HUES64 (cell line): Measurements from ENCODE around the gene NME7.

ENCODE experiments used
- H3K27ac ChIP-seq: 2 replicates; pipeline ENCODE4 v1.7.0; 2013; ENCODE audit warnings: low read depth, low read length, inconsistent platforms
- H3K27me3 ChIP-seq: 2 replicates; pipeline ENCODE4 v1.6.1; 2013; ENCODE audit warnings: mild to moderate bottlenecking, low read length; ENCODE audit not compliant: insufficient read depth
- H3K36me3 ChIP-seq: 2 replicates; pipeline ENCODE4 v1.6.1; 2013; ENCODE audit warnings: mild to moderate bottlenecking, low read length; ENCODE audit not compliant: insufficient read depth
- H3K4me1 ChIP-seq: 2 replicates; pipeline ENCODE4 v1.6.1; 2013; ENCODE audit warnings: mild to moderate bottlenecking, low read length, moderate library complexity; ENCODE audit not compliant: insufficient read depth
- H3K4me3 ChIP-seq: 2 replicates; pipeline ENCODE4 v1.5.1; 2013; ENCODE audit warnings: mild to moderate bottlenecking, low read length, moderate library complexity
- H3K9ac ChIP-seq: 2 replicates; pipeline ENCODE4 v1.6.1; 2013; ENCODE audit warnings: mild to moderate bottlenecking, low read depth, low read length
- H3K9me3 ChIP-seq: 2 replicates; pipeline ENCODE4 v1.6.1; 2013; ENCODE audit warnings: low read depth, low read length; ENCODE audit not compliant: insufficient read depth
- WGBS: fragments of 150-250, 120-280 bp; methylation state at CpG from one replicate; pipeline ENCODE4 v1.1.7; 2013; ENCODE audit warnings: missing lambda C conversion rate; 5-methylcytosine and 5-hydroxymethylcytosine counted together

The NME7 gene

GRCh38 chr1:169260478-169261151, 107.0 kb downstream of the NME7 start:
- no peaks in the 10 kb centered on the region for H3K4me1 ChIP-seq
- no peak overlapping the region for H3K9ac ChIP-seq
- no peak overlapping the region for H3K27ac ChIP-seq
- H3K9me3 ChIP-seq = no peaks in the 10 kb centered on the region
- 100% methylated on average over 1 of the region's 2 CpGs for WGBS
- no peaks in the 10 kb centered on the region for H3K36me3 ChIP-seq
- H3K4me3 ChIP-seq = no peak overlapping the region
- no peaks in the 10 kb centered on the region for H3K27me3 ChIP-seq

- no peaks in the 10 kb centered on the region for H3K9me3 ChIP-seq
- H3K4me3 ChIP-seq = no peak overlapping the region
- no peaks in the 10 kb centered on the region for H3K27me3 ChIP-seq
- H3K4me1 ChIP-seq = no peaks in the 10 kb centered on the region
- 100% methylated on average over 1 of the region's 2 CpGs for WGBS
- no peaks in the 10 kb centered on the region for H3K36me3 ChIP-seq
- no peak overlapping the region for H3K27ac ChIP-seq
- H3K9ac ChIP-seq = no peak overlapping the region
Measured at GRCh38 chr1:169259816-169260215, 107.8 kb downstream of the NME7 start.

- H3K9ac ChIP-seq = no peak overlapping the region
- H3K36me3 ChIP-seq = no peaks in the 10 kb centered on the region
- H3K9me3 ChIP-seq = no peaks in the 10 kb centered on the region
- no peak overlapping the region for H3K27ac ChIP-seq
- H3K4me1 ChIP-seq = no peaks in the 10 kb centered on the region
- WGBS = 88% methylated on average over 2 of the region's 3 CpGs
- no peak overlapping the region for H3K4me3 ChIP-seq
- H3K27me3 ChIP-seq = no peaks in the 10 kb centered on the region
Measured at GRCh38 chr1:169250795-169251194, 116.8 kb downstream of the NME7 start.

DNA sequence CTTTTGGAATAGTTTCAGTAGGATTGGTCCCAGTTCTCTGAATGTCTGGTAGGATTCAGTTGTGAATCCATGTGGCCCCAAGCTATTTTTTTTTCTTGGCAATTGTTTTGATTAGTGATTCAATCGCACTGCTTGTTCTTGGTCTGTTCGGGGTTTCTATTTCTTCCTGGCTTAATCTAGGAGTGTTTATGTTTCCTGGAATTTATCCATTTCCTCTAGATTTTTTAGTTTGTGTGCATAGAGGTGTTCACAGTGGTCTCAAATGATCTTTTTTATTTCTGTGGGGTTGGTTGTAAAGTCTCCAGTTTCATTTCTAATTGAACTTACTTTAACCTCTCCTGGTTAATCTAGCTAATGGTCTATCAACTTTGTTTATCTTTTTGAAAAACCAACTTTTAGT, 117.6 kb downstream of the NME7 start:
- Histone ChIP-seq H3K36me3 (no peaks in the 10 kb centered on the region), H3K27ac (no peak overlapping the region), H3K9me3 (no peaks in the 10 kb centered on the region), H3K27me3 (no peaks in the 10 kb centered on the region), H3K4me3 (no peak overlapping the region), H3K4me1 (no peaks in the 10 kb centered on the region), H3K9ac (no peak overlapping the region)
- 100% methylated on average over 2 of the region's 2 CpGs for WGBS

GRCh38 chr1:169249611-169250010, 118.0 kb downstream of the NME7 start:
- WGBS = 100% methylated on average over 1 of the region's 1 CpG
- Histone ChIP-seq H3K36me3 (no peaks in the 10 kb centered on the region), H3K9me3 (no peaks in the 10 kb centered on the region), H3K27me3 (no peaks in the 10 kb centered on the region), H3K4me1 (no peaks in the 10 kb centered on the region), H3K9ac (no peak overlapping the region), H3K4me3 (no peak overlapping the region), H3K27ac (no peak overlapping the region)

DNA sequence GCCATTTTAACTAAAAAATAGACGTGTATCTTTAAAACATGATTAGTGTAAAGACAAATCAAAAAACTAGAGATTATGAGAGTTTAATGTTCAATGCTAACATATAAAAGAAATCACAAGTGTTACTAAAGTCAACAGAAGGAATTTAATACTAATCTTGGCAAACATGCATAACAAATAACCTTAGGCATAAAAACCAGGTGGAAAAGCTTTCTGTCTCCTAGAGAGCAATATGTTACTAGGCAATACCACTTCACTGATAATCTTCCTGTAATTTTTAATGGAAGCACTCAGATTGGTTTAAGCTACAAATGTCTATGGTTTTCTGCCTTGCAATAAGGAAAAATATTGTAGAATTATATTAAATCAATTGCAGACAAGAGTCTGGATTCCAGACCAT, 121.9 kb downstream of the NME7 start:
- Histone ChIP-seq H3K27me3 (no peaks in the 10 kb centered on the region), H3K27ac (no peak overlapping the region), H3K9me3 (no peaks in the 10 kb centered on the region), H3K4me1 (peaks cover 6% of the 10 kb centered on the region), H3K36me3 (no peaks in the 10 kb centered on the region), H3K4me3 (no peak overlapping the region), H3K9ac (no peak overlapping the region)
- no CpG with 5 or more reads among the region's 1 CpG for WGBS

DNA sequence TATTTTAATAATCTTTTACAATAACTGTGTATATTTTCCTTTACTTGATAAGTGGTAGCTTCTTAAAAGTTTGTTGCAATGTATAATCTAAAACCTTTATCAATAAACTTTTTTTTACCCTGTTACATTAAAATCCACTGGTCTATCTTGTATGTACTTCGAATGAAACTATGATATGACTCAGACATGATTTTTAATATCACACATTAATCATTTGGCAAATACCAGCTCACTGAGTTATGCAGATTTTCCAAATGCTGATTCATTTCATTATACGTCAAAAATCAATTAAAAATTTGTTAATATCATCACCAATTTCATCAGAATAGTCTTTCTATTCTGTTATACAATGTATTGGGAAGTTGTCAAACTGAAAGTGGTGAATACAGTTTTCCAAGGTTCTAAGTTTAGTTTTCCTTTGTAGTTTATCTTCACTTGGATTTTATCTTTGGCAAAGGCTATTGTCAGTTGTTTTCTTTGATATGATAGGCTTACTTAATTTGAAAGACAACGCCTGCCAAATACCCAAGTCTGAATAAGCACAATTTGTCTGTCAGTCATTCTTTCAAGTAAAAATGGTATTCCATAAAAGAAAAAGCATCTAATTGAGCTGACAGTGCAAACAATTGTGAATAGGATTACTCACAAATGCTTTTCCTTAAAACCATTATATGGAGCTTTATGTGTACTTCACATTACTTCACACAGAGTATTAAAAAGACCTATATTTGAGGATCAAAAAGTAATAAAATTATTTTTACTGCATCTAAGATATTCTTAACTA, 127.0 kb downstream of the NME7 start:
- Histone ChIP-seq H3K9me3 (no peaks in the 10 kb centered on the region), H3K27me3 (no peaks in the 10 kb centered on the region), H3K9ac (no peak overlapping the region), H3K27ac (no peak overlapping the region), H3K4me3 (no peak overlapping the region), H3K36me3 (no peaks in the 10 kb centered on the region), H3K4me1 (peaks cover 10% of the 10 kb centered on the region)
- WGBS = 92% methylated on average over 3 of the region's 3 CpGs

DNA sequence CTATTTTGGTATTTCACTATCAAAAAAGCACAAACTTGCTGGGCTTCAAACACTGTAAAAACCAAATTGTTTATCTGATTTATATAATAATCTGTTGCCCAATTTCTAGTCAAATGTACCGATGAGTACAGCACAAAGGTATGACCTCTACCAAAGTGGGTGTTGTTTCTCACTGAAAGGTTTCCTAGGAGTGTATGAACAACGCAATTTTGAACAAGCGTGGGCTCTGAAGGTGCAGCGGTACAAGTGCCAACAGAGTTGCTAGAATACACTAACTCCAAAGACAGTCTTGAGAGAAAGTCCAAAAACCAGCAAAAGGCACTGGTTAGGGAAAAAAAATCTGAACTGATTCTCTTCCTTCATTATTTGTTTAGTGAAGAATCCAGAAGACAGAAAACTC, 130.7 kb downstream of the NME7 start:
- Histone ChIP-seq H3K4me1 (peaks cover 10% of the 10 kb centered on the region), H3K36me3 (no peaks in the 10 kb centered on the region), H3K27me3 (no peaks in the 10 kb centered on the region), H3K9me3 (no peaks in the 10 kb centered on the region), H3K4me3 (no peak overlapping the region), H3K9ac (no peak overlapping the region), H3K27ac (no peak overlapping the region)
- WGBS = 97% methylated on average over 4 of the region's 4 CpGs

GRCh38 chr1:169236143-169236542, 131.5 kb downstream of the NME7 start:
- Histone ChIP-seq H3K27ac (no peak overlapping the region), H3K9ac (no peak overlapping the region), H3K4me3 (no peak overlapping the region), H3K27me3 (no peaks in the 10 kb centered on the region), H3K4me1 (peaks cover 8% of the 10 kb centered on the region), H3K36me3 (no peaks in the 10 kb centered on the region), H3K9me3 (no peaks in the 10 kb centered on the region)
- 97% methylated on average over 1 of the region's 1 CpG for WGBS

DNA sequence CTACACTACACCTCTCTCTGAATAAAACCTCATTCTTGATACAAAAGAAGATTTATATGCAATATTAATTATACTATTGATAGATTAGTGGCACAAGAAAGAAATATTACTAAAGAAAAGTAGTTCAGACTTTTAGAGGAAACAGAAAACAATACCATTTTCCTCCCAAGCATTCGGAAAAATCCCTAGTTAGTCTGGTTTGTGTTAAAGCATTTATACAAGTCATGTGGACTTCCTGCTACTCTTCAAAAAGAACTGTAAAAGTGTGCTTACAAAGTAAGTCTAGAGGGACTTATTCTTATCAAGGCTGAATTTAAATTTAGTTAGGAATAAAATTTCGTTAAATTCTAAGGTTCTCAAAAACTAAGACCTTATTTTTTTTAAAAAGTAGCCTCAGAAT, 132.0 kb downstream of the NME7 start:
- Histone ChIP-seq H3K27ac (no peak overlapping the region), H3K4me3 (no peak overlapping the region), H3K4me1 (peaks cover 2% of the 10 kb centered on the region; the same call in 1 of the 2 replicates), H3K27me3 (no peaks in the 10 kb centered on the region), H3K9me3 (no peaks in the 10 kb centered on the region), H3K9ac (no peak overlapping the region), H3K36me3 (no peaks in the 10 kb centered on the region)
- WGBS = 78% methylated on average over 1 of the region's 2 CpGs

- Histone ChIP-seq H3K4me3 (no peak overlapping the region), H3K36me3 (no peaks in the 10 kb centered on the region)
- 97% methylated on average over 3 of the region's 3 CpGs for WGBS
Measured at GRCh38 chr1:169234780-169235179, 132.8 kb downstream of the NME7 start.

More at GRCh38 chr1:169234780-169235179, 132.8 kb downstream of the NME7 start:
- no peaks in the 10 kb centered on the region for H3K9me3 ChIP-seq
- H3K27me3 ChIP-seq = no peaks in the 10 kb centered on the region
- no peak overlapping the region for H3K9ac ChIP-seq
- H3K27ac ChIP-seq = no peak overlapping the region
- no peaks in the 10 kb centered on the region for H3K4me1 ChIP-seq
